GM18526 (cell line): Measurements from ENCODE around the gene AARS2.

ENCODE experiments used
- POLR2A ChIP-seq: IDR thresholded peaks from 3 replicates; pipeline ENCODE4 v1.6.1; 2011; ENCODE audit not compliant: insufficient read length; ENCODE audit errors: extremely low read depth

Gene AARS2

GRCh38 chr6:44305200-44305725 is 7.9 kb downstream of the AARS2 start:
- no peak for TF ChIP-seq POLR2A

- TF ChIP-seq POLR2A: no peak
Observed at GRCh38 chr6:44304282-44305199, 8.6 kb downstream of the AARS2 start.

- no peak for TF ChIP-seq POLR2A
Observed at GRCh38 chr6:44303842-44304241, 9.3 kb downstream of the AARS2 start.

- no peak for TF ChIP-seq POLR2A
Observed at GRCh38 chr6:44302856-44303255, 10.3 kb downstream of the AARS2 start.

GRCh38 chr6:44301782-44302564 is 11.2 kb downstream of the AARS2 start:
- no peak for TF ChIP-seq POLR2A

- no peak for TF ChIP-seq POLR2A
Observed at GRCh38 chr6:44301106-44301505, 12.0 kb downstream of the AARS2 start.

- no peak for TF ChIP-seq POLR2A
Observed at GRCh38 chr6:44300292-44300823, 12.8 kb downstream of the AARS2 start.

GRCh38 chr6:44298864-44299263 is 14.3 kb downstream of the AARS2 start:
- TF ChIP-seq POLR2A: no peak

- TF ChIP-seq POLR2A: no peak
Observed at GRCh38 chr6:44298055-44298803, 14.9 kb downstream of the AARS2 start.

- no peak for TF ChIP-seq POLR2A
Observed at GRCh38 chr6:44297063-44298038, 15.8 kb downstream of the AARS2 start.

GRCh38 chr6:44294832-44295791 is 18.0 kb downstream of the AARS2 start:
- no peak for TF ChIP-seq POLR2A

- no peak for TF ChIP-seq POLR2A
Observed at GRCh38 chr6:44292661-44293365, 20.3 kb downstream of the AARS2 start.
